NB4 (cell line): ENCODE results near the gene HLF.

ENCODE experiments used
- CTCF ChIP-seq: IDR thresholded peaks from one replicate; pipeline ENCODE4 v1.5.1; 2012; ENCODE audit warnings: low read depth, low read length
- MAX ChIP-seq: IDR thresholded peaks from 2 replicates; pipeline ENCODE4 v1.6.1; 2011; ENCODE audit warnings: low read depth, low read length
- MYC ChIP-seq: IDR thresholded peaks from 2 replicates; pipeline ENCODE4 v1.6.1; 2011; ENCODE audit warnings: low read depth, low read length
- POLR2A ChIP-seq: IDR thresholded peaks from 2 replicates; pipeline ENCODE4 v1.6.1; 2011; ENCODE audit warnings: mild to moderate bottlenecking; ENCODE audit not compliant: insufficient read length; ENCODE audit errors: extremely low read depth

- no peak for TF ChIP-seq CTCF
- no peak for TF ChIP-seq MAX
- no peak for TF ChIP-seq POLR2A
- TF ChIP-seq MYC, result no peak
Observed at GRCh38 chr17:55326030-55326429, 61.3 kb downstream of the HLF start.
